HG03097 (cell line): ENCODE results near the gene NR1H3.
"Not testable (repeated sequence)": the region's sequence is repeated elsewhere in the genome, so short reads cannot be mapped to it uniquely, and the experiment has no call there.

Source experiments
- ATAC-seq: cut with Tn5 transposase; IDR thresholded peaks from one replicate; pipeline ENCODE4 v1.9.1; 2021; ENCODE audit not compliant: unreplicated experiment, low FRiP score

The NR1H3 gene

GRCh38 chr11:47299078-47299477, 41.3 kb downstream of the NR1H3 start:
- no peak for ATAC-seq

DNA sequence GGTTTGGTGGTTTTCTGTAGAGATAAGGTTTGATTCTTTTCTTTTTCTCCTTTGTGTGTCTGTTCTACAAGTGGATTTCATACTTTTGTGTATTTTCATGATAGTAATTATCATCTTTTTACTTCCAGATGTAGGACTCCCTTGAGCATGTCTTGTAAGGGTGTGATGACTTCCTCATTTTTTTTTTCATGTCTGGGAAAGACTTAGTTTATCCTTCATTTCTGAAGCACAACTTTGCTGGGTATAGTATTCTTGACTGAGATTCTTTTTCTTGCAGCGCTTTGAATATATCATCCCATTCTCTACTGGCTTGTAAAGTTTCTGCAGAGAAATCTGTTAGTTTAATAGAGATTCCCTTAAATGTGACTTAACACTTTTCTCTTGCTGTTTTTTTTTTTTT, 45.1 kb downstream of the NR1H3 start:
- no peak for ATAC-seq

DNA sequence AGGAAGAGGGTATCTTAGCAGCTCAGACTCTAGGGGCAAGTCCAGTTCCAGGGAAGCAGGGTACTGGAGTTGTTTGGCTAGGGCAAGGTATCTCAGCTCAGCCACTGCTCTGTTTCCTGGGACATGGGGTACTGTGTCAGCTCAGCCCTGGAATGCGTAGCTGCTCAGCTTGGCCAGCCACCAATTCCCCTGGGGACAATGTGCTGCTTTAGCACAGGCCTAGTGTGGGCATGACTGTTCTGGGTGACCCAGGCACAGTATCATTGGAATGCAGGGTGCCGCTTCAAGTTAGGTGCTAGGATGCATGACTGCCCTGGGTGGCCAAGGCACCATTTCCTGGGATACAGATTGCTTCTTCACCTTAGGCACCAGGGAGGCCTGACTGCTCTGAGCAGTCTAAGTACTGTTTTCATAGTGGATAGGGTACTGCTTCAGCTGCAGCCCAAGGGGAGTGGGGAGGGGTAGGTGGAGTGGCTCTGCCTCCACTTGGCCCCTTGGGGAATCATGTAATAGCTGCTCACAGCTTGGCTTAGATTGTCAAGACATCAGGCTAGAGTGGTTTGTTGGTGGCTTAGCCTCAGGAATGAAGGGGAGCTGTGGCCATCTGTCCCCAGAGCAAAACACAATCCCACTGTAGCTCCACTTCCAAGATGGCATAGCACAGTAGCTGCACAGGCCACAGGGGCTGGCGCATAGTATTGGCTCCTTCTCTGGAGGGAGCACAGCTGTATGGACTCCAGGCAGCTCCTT, 48.1 kb downstream of the NR1H3 start:
- no peak for ATAC-seq

- ATAC-seq, result no peak
These were observed 48.7 kb downstream of the NR1H3 start for GRCh38 chr11:47306484-47306844.

DNA sequence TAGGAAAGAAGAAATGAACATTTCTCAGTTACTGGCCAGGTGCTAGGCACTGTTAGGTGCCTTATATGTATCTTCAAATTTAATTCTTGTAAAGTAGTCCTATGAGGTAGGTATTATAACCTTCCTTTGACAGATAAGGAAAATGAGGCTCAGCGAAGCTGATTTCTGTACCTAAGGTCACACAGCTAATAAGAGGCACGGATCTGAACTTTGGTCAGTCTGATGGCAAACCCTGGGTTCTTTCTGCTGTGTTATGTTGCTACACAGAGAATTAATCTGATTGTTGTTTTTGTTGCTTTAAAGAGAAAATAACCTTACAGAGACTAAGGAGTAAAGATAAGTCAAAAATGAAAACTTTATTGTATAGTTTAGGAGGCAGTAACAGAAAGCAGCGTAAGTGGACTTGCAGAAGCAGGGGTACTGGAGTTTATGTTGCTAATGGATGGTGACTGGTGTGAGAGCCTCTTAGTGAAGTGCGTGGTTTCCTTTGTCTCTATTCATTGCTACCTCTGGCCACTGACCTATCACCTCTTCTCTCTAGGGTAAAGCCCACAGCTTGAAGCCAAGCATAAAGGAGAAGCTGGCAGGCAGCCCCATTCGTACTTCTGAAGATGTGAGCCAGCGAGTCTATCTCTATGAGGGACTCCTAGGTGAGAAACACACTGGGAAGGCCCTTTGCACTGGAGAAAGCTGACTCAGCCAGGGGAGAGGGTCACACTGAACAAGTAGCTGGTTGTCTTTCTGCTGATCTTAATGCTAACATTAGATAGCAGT, 50.4 kb downstream of the NR1H3 start:
- ATAC-seq, result no peak

- ATAC-seq, result no peak
These were observed 57.2 kb downstream of the NR1H3 start for GRCh38 chr11:47314992-47315391.

DNA sequence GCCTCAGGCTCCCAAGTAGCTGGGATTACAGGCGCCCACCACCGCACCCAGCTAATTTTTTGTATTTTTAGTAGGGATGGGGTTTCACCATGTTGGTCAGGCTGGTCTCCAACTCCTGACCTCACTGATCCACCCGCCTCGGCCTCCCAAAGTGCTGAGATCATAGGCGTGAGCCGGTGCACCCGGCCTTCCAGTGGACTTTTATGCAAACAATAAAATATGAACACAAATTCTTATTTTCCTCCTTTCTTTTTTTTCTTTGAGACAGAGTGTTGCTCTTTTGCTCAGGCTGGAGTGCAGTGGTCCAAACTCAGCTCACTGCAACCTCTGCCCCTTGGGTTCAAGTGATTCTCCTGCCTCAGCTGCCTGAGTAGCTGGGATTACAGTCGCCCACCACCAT, 58.7 kb downstream of the NR1H3 start:
- not testable (repeated sequence) for ATAC-seq

GRCh38 chr11:47317064-47317828, 59.5 kb downstream of the NR1H3 start:
- ATAC-seq, result no peak

DNA sequence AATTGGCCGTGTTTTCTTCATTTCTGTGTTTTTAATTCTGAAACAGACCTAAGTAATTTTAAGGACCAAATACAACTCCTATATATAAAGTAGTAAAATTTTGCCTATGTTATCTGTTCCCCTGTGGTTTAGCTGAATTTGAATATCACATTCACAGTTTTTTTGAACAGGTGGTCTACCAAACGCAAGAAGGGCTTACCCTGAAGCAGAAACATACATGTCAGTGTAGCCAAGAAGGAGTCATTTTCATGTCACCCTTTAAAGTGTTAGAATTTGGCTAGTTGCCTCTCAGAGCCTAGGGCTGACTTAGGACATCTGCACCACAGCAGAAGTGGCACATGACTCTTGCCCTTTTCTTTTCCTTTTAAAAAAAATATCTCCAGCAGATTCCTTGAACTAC, 60.4 kb downstream of the NR1H3 start:
- no peak for ATAC-seq
